ENCODE measurements around the gene RAPGEF1.

GRCh38 chr9:131707050-131707449 is 32.8 kb downstream of the RAPGEF1 start:
- TF ChIP-seq, protein P1, sequence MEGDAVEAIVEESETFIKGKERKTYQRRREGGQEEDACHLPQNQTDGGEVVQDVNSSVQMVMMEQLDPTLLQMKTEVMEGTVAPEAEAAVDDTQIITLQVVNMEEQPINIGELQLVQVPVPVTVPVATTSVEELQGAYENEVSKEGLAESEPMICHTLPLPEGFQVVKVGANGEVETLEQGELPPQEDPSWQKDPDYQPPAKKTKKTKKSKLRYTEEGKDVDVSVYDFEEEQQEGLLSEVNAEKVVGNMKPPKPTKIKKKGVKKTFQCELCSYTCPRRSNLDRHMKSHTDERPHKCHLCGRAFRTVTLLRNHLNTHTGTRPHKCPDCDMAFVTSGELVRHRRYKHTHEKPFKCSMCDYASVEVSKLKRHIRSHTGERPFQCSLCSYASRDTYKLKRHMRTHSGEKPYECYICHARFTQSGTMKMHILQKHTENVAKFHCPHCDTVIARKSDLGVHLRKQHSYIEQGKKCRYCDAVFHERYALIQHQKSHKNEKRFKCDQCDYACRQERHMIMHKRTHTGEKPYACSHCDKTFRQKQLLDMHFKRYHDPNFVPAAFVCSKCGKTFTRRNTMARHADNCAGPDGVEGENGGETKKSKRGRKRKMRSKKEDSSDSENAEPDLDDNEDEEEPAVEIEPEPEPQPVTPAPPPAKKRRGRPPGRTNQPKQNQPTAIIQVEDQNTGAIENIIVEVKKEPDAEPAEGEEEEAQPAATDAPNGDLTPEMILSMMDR (IDR thresholded peaks at IDR 0.05) = no peak
- no peak for TF ChIP-seq POLR2A (IDR thresholded peaks at IDR 0.05)
